GM12878 (cell line): ENCODE measurements around the gene ELK4. TPM values are rescaled to one million over a fixed set of nuclear protein-coding genes. Genes with fewer than 3 reads are reported as not detected.

Experiments
- ATAC-seq: fragments of 200-7000 bp; cut with Tn5 transposase; 3 replicates; pipeline ENCODE4 v1.9.1; 2020; ENCODE audit warnings: mild to moderate bottlenecking, moderate library complexity
- BruUV-seq: library from RNA; stranded (reverse); fragments of 400-500 nt; replicated peaks from 2 replicates; lab custom pipeline; 2021; lab: Mats Ljungman, UMichigan
- CTCF ChIA-PET: fragments of 300-600 bp; sonication (Branson Sonifier 250); formaldehyde crosslinking; extraction: SDS; loops from one replicate; lab custom pipeline; 2021; ENCODE audit warnings: inconsistent platforms; lab: Yijun Ruan, JAX
- POLR2A ChIA-PET: fragments of 350-600 bp; formaldehyde crosslinking; extraction: SDS; loops from one replicate; lab custom pipeline; 2021; ENCODE audit warnings: inconsistent platforms; lab: Charles Lee
- RAD21 ChIA-PET: fragments of 300-600 bp; sonication (Branson Sonifier 250); formaldehyde crosslinking; loops from one replicate; lab custom pipeline; 2023; ENCODE audit warnings: antibody characterized with exemption; ENCODE audit not compliant: unreplicated experiment; lab: Charles Lee
- SMC1A ChIA-PET: fragments of 300-600 bp; sonication (Branson Sonifier 250); formaldehyde crosslinking; loops from one replicate; lab custom pipeline; 2023; ENCODE audit not compliant: unreplicated experiment, uncharacterized antibody; lab: Charles Lee
- DNase-seq: peaks from one replicate; pipeline ENCODE4 v3.0.0-alpha.2; 2011; ENCODE audit warnings: low read depth, low spot score
- FAIRE-seq: peaks from 3 replicates; lab custom pipeline; 2011; peaks lifted over from hg19 to GRCh38; lab: Jason Lieb, UNC
- H2AFZ ChIP-seq: 2 replicates; pipeline ENCODE4 v1.6.0; 2011; ENCODE audit warnings: low read depth, low read length, control low read depth; ENCODE audit not compliant: control insufficient read depth
- H3K27ac ChIP-seq: 2 replicates; pipeline ENCODE4 v1.5.1; 2011; ENCODE audit warnings: control low read depth; ENCODE audit not compliant: control insufficient read depth, insufficient read depth
- H3K27me3 ChIP-seq, 2 experiments: replicated peaks in 1 of 2; 2 replicates each; pipeline versions ENCODE4 v1.6.0 to v1.6.1; 2011; ENCODE audit warnings: low read length in 1 of 2; ENCODE audit not compliant: control insufficient read depth in 2 of 2, insufficient read depth in 2 of 2
- H3K36me3 ChIP-seq, 2 experiments: 2 replicates each; pipeline ENCODE4 v1.5.1; 2011; ENCODE audit warnings: low read length in 1 of 2; ENCODE audit not compliant: control insufficient read depth in 2 of 2, insufficient read depth in 2 of 2
- H3K4me1 ChIP-seq: 2 replicates; pipeline ENCODE4 v1.6.1; 2011; ENCODE audit warnings: mild to moderate bottlenecking, low read length, moderate library complexity, mixed read lengths; ENCODE audit not compliant: control insufficient read depth, insufficient read depth
- H3K4me2 ChIP-seq: 2 replicates; pipeline ENCODE4 v1.6.0; 2011; ENCODE audit warnings: control low read depth; ENCODE audit not compliant: control insufficient read depth, insufficient read depth
- H3K4me3 ChIP-seq: fragments of 200-600 bp; sonication (generic); 2 replicates; pipeline ENCODE4 v1.5.1; 2016
- H3K79me2 ChIP-seq: 2 replicates; pipeline ENCODE4 v1.6.0; 2011; ENCODE audit warnings: low read length; ENCODE audit not compliant: control insufficient read depth, insufficient read depth
- H3K9ac ChIP-seq: 2 replicates; pipeline ENCODE4 v1.8.0; 2011; ENCODE audit warnings: low read length, control low read depth, mixed read lengths; ENCODE audit not compliant: control insufficient read depth, insufficient read depth
- H3K9me3 ChIP-seq: replicated peaks from 3 replicates; pipeline ENCODE4 v1.5.1; 2011; ENCODE audit warnings: mild to moderate bottlenecking, low read length; ENCODE audit not compliant: control insufficient read depth, insufficient read depth
- H4K20me1 ChIP-seq: 2 replicates; pipeline ENCODE4 v1.6.0; 2011; ENCODE audit not compliant: control insufficient read depth, insufficient read depth
- DPF2 ChIP-seq: fragments of 450-650 bp; IDR thresholded peaks from 2 replicates; pipeline ENCODE4 v1.6.1; 2017; ENCODE audit warnings: mild to moderate bottlenecking
- HDAC6 ChIP-seq: fragments of 200-600 bp; sonication (generic); IDR thresholded peaks from one replicate; pipeline ENCODE4 v1.8.0; 2017; ENCODE audit warnings: antibody characterized with exemption; ENCODE audit not compliant: unreplicated experiment
- MYB ChIP-seq: fragments of 150-350 bp; IDR thresholded peaks from 2 replicates; pipeline ENCODE4 v1.6.1; 2014; ENCODE audit warnings: mild to moderate bottlenecking, low read depth, low read length, borderline replicate concordance
- NFIC ChIP-seq: IDR thresholded peaks from 2 replicates; pipeline ENCODE4 v1.6.1; 2012; ENCODE audit warnings: low read depth, mild to moderate bottlenecking, inconsistent platforms, low read length, moderate library complexity
- NFXL1 ChIP-seq: fragments of 450-650 bp; IDR thresholded peaks from 2 replicates; pipeline ENCODE4 v1.6.1; 2017; ENCODE audit warnings: antibody characterized with exemption, mild to moderate bottlenecking, borderline replicate concordance
- NR2F1 ChIP-seq: fragments of 450-650 bp; conservative IDR thresholded peaks from 2 replicates; pipeline ENCODE4 v1.6.1; 2017; ENCODE audit warnings: mild to moderate bottlenecking
- PAX8 ChIP-seq: fragments of 450-650 bp; IDR thresholded peaks from 2 replicates; pipeline ENCODE4 v1.6.1; 2017; ENCODE audit warnings: mild to moderate bottlenecking, moderate library complexity
- RELA ChIP-seq: fragments of 450-650 bp; IDR thresholded peaks from 2 replicates; pipeline ENCODE4 v1.8.0; 2014; ENCODE audit warnings: borderline replicate concordance; ENCODE audit not compliant: partially characterized antibody
- SREBF1 ChIP-seq: IDR thresholded peaks from 2 replicates; pipeline ENCODE4 v1.6.1; 2012; ENCODE audit warnings: mild to moderate bottlenecking, low read length
- SRF ChIP-seq, 2 experiments: IDR thresholded peaks; 2 replicates each; pipeline ENCODE4 v1.6.1; 2011; ENCODE audit warnings: low read depth in 2 of 2, low read length in 2 of 2, mild to moderate bottlenecking in 1 of 2, moderate library complexity in 1 of 2
- ZBED1 ChIP-seq: IDR thresholded peaks from 2 replicates; pipeline ENCODE4 v1.6.1; 2016; ENCODE audit warnings: borderline replicate concordance
- ZNF592 ChIP-seq: fragments of 450-650 bp; IDR thresholded peaks from 2 replicates; pipeline ENCODE4 v1.6.1; 2017; ENCODE audit warnings: mild to moderate bottlenecking, moderate library complexity
- ZNF622 ChIP-seq: fragments of 450-650 bp; IDR thresholded peaks from 2 replicates; pipeline ENCODE4 v1.6.1; 2017; ENCODE audit warnings: mild to moderate bottlenecking, inconsistent platforms
- whole genome bisulfite sequencing: methylation state at CpG from one replicate; pipeline ENCODE4 v1.1.6; 2016; ENCODE audit warnings: low lambda C conversion rate; ENCODE audit not compliant: insufficient replicate concordance, insufficient coverage; ENCODE audit errors: missing lambda C conversion rate; 5-methylcytosine and 5-hydroxymethylcytosine counted together
- in situ Hi-C: fragments of 300-500 bp; cut with MboI; formaldehyde crosslinking; loops from 9 replicates; pipeline ENCODE4 v1.14.3; 2018; ENCODE audit warnings: mixed read lengths
- intact Hi-C: fragments of 100-400 bp; cut with micrococcal nuclease; formaldehyde crosslinking; loops from one replicate; pipeline ENCODE4 v1.14.2; 2022; ENCODE audit not compliant: unreplicated experiment
- polyA plus RNA-seq, 11 experiments: library from polyadenylated mRNA; depleted of rRNA in 4 of 11; unstranded in 6 of 11; stranded (reverse) in 5 of 11; fragments of >200 nt; fragmentation: Nextera tagmentation in 4 of 11; fragmentation: Illumina TruSeq in 1 of 11; extraction: Ambion mirVana in 4 of 11; extraction: Trizol in 1 of 11; gene quantifications; 1 replicate in 1 of 11; 2 replicates in 10 of 11; pipeline versions ENCODE4 v1.2.1 to v1.2.3, GENCODE V29; 2011 to 2016; ENCODE audit warnings: inconsistent platforms in 2 of 11, missing spikeins in 2 of 11, low read depth in 1 of 11
- total RNA-seq, 4 experiments: library from RNA; depleted of rRNA in 3 of 4; stranded (reverse); fragments of >200 nt in 3 of 4; fragmentation: Illumina TruSeq in 1 of 4; extraction: Trizol in 1 of 4; gene quantifications; 2 replicates each; pipeline versions ENCODE4 v1.2.1 to v1.2.3, GENCODE V29; 2013 to 2021
- TF ChIP-seq, protein P1 (sequence below): fragments of 450-650 bp; formaldehyde crosslinking; IDR thresholded peaks from 2 replicates; pipeline ENCODE4 v1.4.0; 2020; ENCODE audit warnings: mild to moderate bottlenecking, moderate library complexity

ELK4 gene
- total and polyA plus RNA-seq, 10 of the 15 experiments (the other 5 are each of a cell fraction or from before 2014, with no cell fraction given), result 5.2 to 71.5 (median 18.5) TPM

GRCh38 chr1:205570173-205570501 is 61.7 kb downstream of the ELK4 start:
- Histone ChIP-seq H3K9me3 (no peaks in the 10 kb centered on the region), H3K4me1 (no peaks in the 10 kb centered on the region), H3K27me3 (peaks cover 9 to 17% of the 10 kb centered on the region in 2 experiments), H3K4me2 (no peak overlapping the region), H3K9ac (no peak overlapping the region), H3K4me3 (no peak overlapping the region), H3K36me3 (no peaks in the 10 kb centered on the region), H3K79me2 (no peaks in the 10 kb centered on the region), H3K27ac (no peak overlapping the region), H4K20me1 (no peaks in the 10 kb centered on the region), H2AFZ (no peak overlapping the region)
- POLR2A ChIA-PET, result no interaction called here
- SMC1A ChIA-PET, result interaction anchor here (1.3 kb wide), 2 partner anchors 27 to 141 kb away, joined by 3 read pairs; no protein-coding TSS in a partner anchor
- in situ Hi-C loops (no loop called here), intact Hi-C loops (no loop called here)
- RAD21 ChIA-PET, result no interaction called here
- FAIRE-seq (no peak), ATAC-seq (no peak), DNase-seq (no peak)
- CTCF ChIA-PET, result interaction anchor here (0.8 to 1.5 kb wide), 3 partner anchors 41 to 82 kb away, joined by 3 to 5 read pairs (median 4); no protein-coding TSS in a partner anchor
- TF ChIP-seq PAX8 (no peak), NFIC (no peak), SREBF1 (no peak), ZNF622 (no peak), MYB (no peak), ZBED1 (no peak), RELA (no peak), SRF (IDR thresholded peaks at IDR 0.05; ENCODE audit: low read depth in 2 of 2, low read length in 2 of 2) (no peak), NFXL1 (no peak), ZNF592 (no peak), HDAC6 (no peak), DPF2 (no peak), NR2F1 (no peak)
- TF ChIP-seq, protein P1, sequence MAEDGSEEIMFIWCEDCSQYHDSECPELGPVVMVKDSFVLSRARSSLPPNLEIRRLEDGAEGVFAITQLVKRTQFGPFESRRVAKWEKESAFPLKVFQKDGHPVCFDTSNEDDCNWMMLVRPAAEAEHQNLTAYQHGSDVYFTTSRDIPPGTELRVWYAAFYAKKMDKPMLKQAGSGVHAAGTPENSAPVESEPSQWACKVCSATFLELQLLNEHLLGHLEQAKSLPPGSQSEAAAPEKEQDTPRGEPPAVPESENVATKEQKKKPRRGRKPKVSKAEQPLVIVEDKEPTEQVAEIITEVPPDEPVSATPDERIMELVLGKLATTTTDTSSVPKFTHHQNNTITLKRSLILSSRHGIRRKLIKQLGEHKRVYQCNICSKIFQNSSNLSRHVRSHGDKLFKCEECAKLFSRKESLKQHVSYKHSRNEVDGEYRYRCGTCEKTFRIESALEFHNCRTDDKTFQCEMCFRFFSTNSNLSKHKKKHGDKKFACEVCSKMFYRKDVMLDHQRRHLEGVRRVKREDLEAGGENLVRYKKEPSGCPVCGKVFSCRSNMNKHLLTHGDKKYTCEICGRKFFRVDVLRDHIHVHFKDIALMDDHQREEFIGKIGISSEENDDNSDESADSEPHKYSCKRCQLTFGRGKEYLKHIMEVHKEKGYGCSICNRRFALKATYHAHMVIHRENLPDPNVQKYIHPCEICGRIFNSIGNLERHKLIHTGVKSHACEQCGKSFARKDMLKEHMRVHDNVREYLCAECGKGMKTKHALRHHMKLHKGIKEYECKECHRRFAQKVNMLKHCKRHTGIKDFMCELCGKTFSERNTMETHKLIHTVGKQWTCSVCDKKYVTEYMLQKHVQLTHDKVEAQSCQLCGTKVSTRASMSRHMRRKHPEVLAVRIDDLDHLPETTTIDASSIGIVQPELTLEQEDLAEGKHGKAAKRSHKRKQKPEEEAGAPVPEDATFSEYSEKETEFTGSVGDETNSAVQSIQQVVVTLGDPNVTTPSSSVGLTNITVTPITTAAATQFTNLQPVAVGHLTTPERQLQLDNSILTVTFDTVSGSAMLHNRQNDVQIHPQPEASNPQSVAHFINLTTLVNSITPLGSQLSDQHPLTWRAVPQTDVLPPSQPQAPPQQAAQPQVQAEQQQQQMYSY (CRISPR knock-in tag), result no peak
- BruUV-seq, result no TSS peak
- 23% methylated on average over 7 of the region's 7 CpGs for WGBS
